Measurements from ENCODE around the gene STK32C. TPM values are rescaled to one million over a fixed set of nuclear protein-coding genes. Genes with fewer than 3 reads are reported as not detected.

STK32C gene
- total RNA-seq, 1 donor from 2014 or later: 69.2 TPM

DNA sequence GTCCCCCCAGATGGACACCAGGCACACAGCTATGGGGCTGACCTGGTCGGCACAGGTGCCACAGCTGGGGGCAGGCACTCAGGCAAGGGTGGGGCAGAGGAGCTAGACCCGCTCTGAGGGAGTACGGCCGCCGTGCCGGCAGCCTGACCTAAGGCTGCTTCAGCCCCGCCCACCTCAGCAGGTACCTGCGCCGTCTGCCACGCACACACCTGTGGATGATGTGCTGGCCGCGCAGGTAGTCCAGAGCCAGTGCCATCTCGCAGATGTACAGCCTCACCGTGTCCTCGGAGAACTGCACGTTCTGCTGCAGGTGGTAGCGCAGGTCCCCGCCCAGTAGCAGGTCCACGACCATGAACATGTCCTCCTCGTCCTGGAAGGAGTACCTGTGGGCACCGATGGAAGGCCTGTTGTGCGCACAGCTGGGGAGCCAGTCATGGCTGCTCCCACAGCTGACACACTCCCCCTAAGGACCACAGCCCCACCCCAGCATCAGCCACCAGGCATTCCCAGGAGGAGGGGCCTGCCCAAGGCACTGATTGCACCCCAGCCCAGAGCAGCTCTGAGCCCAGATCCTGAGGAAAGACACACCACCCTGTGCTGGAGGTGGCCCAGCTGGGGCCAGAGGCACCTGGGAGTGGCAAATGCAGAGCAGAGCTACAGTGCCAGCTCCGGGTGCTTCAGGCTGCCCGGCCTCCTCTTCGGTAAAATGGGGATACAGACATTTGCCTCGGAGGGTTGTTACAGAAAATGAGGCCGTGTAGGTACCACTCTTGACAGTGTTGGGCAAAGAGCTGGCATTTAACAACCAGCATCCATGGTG lies 81.0 kb downstream of the STK32C start:
- Mint-ChIP-seq H3K4me1 (ENCODE audit: low read depth, unreplicated experiment) (peaks cover 15% of the 10 kb centered on the region), H3K4me3 (ENCODE audit: unreplicated experiment) (peak overlapping the region; percentile 21), H3K27me3 (ENCODE audit: unreplicated experiment) (peaks cover 16% of the 10 kb centered on the region), H3K36me3 (ENCODE audit: unreplicated experiment) (peaks cover 6% of the 10 kb centered on the region), H3K27ac (ENCODE audit: unreplicated experiment) (peak overlapping the region; percentile 25), H3K9me3 (ENCODE audit: unreplicated experiment) (peaks cover 20% of the 10 kb centered on the region)
- TF ChIP-seq, protein P1, sequence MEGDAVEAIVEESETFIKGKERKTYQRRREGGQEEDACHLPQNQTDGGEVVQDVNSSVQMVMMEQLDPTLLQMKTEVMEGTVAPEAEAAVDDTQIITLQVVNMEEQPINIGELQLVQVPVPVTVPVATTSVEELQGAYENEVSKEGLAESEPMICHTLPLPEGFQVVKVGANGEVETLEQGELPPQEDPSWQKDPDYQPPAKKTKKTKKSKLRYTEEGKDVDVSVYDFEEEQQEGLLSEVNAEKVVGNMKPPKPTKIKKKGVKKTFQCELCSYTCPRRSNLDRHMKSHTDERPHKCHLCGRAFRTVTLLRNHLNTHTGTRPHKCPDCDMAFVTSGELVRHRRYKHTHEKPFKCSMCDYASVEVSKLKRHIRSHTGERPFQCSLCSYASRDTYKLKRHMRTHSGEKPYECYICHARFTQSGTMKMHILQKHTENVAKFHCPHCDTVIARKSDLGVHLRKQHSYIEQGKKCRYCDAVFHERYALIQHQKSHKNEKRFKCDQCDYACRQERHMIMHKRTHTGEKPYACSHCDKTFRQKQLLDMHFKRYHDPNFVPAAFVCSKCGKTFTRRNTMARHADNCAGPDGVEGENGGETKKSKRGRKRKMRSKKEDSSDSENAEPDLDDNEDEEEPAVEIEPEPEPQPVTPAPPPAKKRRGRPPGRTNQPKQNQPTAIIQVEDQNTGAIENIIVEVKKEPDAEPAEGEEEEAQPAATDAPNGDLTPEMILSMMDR (IDR thresholded peaks at IDR 0.05; ENCODE audit: partially characterized antibody, unreplicated experiment): no peak
- DNase-seq: no peak

DNA sequence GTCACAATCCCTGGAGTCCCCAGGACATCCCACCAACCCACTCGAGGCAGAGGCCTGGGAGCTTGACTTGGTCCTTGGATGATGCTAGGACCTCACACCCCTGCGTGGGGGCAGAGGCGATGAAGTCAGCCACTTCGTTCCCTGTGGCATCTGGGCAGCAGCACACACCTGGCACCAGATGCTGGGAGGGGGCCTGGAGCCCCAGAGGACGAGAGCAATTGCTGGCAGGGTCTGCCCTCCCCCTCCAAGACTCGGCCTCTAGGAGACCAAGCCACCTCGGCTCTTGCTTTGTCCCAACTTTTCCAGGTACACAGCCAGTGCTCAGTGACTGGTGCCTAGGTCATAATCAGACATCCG lies 81.9 kb downstream of the STK32C start:
- Mint-ChIP-seq H3K4me1 (ENCODE audit: low read depth, unreplicated experiment) (peaks cover 10% of the 10 kb centered on the region), H3K27ac (ENCODE audit: unreplicated experiment) (no peak overlapping the region), H3K27me3 (ENCODE audit: unreplicated experiment) (peaks cover 11% of the 10 kb centered on the region), H3K9me3 (ENCODE audit: unreplicated experiment) (peaks cover 17% of the 10 kb centered on the region), H3K36me3 (ENCODE audit: unreplicated experiment) (peaks cover 6% of the 10 kb centered on the region), H3K4me3 (ENCODE audit: unreplicated experiment) (no peak overlapping the region)
- no peak for DNase-seq
- TF ChIP-seq, protein P1 (IDR thresholded peaks at IDR 0.05; ENCODE audit: partially characterized antibody, unreplicated experiment): no peak

DNA sequence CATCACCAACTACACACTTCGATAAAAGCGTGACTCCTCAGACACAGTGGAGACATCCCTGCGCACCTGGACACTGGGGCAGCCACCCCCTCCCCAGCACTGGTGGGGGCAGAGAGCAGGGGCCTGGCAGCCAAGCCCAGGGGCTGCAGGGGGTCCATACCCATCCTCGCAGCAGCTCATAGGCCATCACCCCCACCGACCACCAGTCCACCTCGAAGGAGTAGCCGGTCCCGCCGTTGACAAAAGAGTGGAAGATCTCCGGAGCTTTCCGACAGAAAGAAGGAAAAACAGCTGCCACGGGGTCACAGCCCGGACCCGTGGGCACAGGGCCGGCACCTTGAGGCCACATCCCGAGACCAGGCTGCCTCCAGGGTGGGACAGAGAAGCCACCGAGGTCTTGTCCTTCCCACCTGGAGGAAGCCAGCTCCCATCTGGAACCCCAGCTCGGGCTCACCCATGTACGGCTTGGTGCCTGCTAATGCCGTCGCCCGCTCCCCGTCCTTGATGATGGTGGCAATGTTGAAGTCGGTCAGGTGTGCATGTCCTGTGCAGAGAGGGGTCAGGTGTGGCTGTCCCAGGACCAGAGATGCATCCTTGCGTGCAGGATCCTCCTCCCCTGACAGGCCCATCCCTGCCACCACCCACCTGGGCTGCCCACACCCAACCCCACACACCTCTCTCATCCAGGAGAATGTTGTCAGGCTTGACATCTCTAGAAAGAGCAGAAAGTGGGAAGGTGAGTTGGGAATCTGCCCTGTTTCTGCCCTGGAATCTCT lies 82.5 kb downstream of the STK32C start:
- TF ChIP-seq, protein P1 (IDR thresholded peaks at IDR 0.05; ENCODE audit: partially characterized antibody, unreplicated experiment): no peak
- no peak overlapping the region for H3K27ac Mint-ChIP-seq (ENCODE audit: unreplicated experiment)
- DNase-seq: no peak
- peaks cover 9% of the 10 kb centered on the region for H3K27me3 Mint-ChIP-seq (ENCODE audit: unreplicated experiment)
- H3K36me3 Mint-ChIP-seq (ENCODE audit: unreplicated experiment): peaks cover 12% of the 10 kb centered on the region
- H3K4me3 Mint-ChIP-seq (ENCODE audit: unreplicated experiment): no peak overlapping the region
- peaks cover 8% of the 10 kb centered on the region for H3K4me1 Mint-ChIP-seq (ENCODE audit: low read depth, unreplicated experiment)
- peaks cover 21% of the 10 kb centered on the region for H3K9me3 Mint-ChIP-seq (ENCODE audit: unreplicated experiment)

DNA sequence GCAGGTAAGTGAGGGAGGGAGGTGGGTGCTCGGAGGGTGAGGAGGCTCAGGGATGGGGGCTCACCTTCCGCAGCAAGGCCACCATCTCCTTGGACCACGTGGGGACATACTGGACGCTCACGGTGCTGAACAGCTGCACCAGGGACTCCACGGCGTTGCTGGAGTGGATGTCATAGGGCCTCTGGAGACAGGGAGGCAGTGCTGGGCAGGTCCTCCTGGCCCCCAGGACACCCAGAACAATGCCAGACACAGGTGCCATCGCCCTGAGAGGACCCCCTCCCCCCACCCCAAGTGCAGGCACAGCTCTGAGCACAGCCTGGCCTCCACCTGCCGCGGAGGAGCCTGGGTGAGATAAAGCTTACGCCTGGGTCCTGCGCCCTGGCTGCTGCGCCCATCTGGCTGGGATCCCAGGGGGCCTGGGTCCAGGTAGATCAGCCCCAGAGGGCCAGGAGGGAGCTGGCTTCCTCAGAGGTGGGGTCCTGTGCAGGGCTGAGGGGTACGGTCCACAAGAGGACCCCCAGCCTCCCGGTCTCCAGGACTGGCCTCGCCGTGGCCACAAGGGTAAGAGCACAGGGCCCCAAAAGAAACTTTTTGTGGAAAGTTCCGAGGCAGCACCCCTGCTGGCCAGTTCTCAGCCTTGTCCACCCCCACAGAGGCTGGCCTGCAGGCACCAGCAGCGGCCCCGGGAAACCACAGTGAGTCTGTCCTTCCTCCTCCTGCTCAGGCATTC lies 83.2 kb downstream of the STK32C start:
- no peak overlapping the region for H3K27ac Mint-ChIP-seq (ENCODE audit: unreplicated experiment)
- peaks cover 8% of the 10 kb centered on the region for H3K4me1 Mint-ChIP-seq (ENCODE audit: low read depth, unreplicated experiment)
- TF ChIP-seq, protein P1 (IDR thresholded peaks at IDR 0.05; ENCODE audit: partially characterized antibody, unreplicated experiment): no peak
- peaks cover 9% of the 10 kb centered on the region for H3K27me3 Mint-ChIP-seq (ENCODE audit: unreplicated experiment)
- H3K9me3 Mint-ChIP-seq (ENCODE audit: unreplicated experiment): peaks cover 18% of the 10 kb centered on the region
- H3K36me3 Mint-ChIP-seq (ENCODE audit: unreplicated experiment): peaks cover 12% of the 10 kb centered on the region
- H3K4me3 Mint-ChIP-seq (ENCODE audit: unreplicated experiment): no peak overlapping the region
- no peak for DNase-seq

Measured in glutamatergic neuron (in vitro differentiated cells).